Measurements from ENCODE around the gene UBE2L3.
"Not testable (repeated sequence)": the region's sequence is repeated elsewhere in the genome, so short reads cannot be mapped to it uniquely, and the experiment has no call there.

The UBE2L3 gene

GRCh38 chr22:21629255-21630149 lies 62.0 kb downstream of the UBE2L3 start, which contains the start of gene YDJC:
Gene YDJC, minus strand, starts transcription at chr22:21630022. Its CDS starts 8 bp downstream, at chr22:21630014.
- DNase-seq, result peak; percentile 97

GRCh38 chr22:21631025-21631424 lies 63.5 kb downstream of the UBE2L3 start:
- DNase-seq, result no peak

GRCh38 chr22:21632237-21632895 lies 64.9 kb downstream of the UBE2L3 start, which contains the start of gene CCDC116:
Gene CCDC116, plus strand, starts transcription at chr22:21632760. Its CDS starts 422 bp downstream, at chr22:21633182.
- DNase-seq, result peak; percentile 98

GRCh38 chr22:21632931-21633330 lies 65.4 kb downstream of the UBE2L3 start:
- DNase-seq, result no peak

- no peak for DNase-seq
Measured at GRCh38 chr22:21633481-21633880, 66.0 kb downstream of the UBE2L3 start.

- DNase-seq, result no peak
Measured at GRCh38 chr22:21634081-21634480, 66.6 kb downstream of the UBE2L3 start.

- DNase-seq, result no peak
Measured at GRCh38 chr22:21634844-21635243, 67.3 kb downstream of the UBE2L3 start.

- no peak for DNase-seq
Measured at GRCh38 chr22:21635771-21636510, 68.4 kb downstream of the UBE2L3 start.

- DNase-seq, result no peak
Measured at GRCh38 chr22:21636629-21637218, 69.2 kb downstream of the UBE2L3 start.

- DNase-seq, result not testable (repeated sequence)
Measured at GRCh38 chr22:21637450-21637849, 69.9 kb downstream of the UBE2L3 start.

- no peak for DNase-seq
Measured at GRCh38 chr22:21639359-21639758, 71.8 kb downstream of the UBE2L3 start.

GRCh38 chr22:21640810-21641209 lies 73.3 kb downstream of the UBE2L3 start:
- DNase-seq, result no peak

- DNase-seq, result peak; percentile 68
Measured at GRCh38 chr22:21641417-21641788, 73.9 kb downstream of the UBE2L3 start.

GRCh38 chr22:21641789-21642583 lies 74.5 kb downstream of the UBE2L3 start, which contains the start of gene SDF2L1:
Gene SDF2L1, plus strand, starts transcription at chr22:21642302. Its CDS starts 35 bp downstream, at chr22:21642337.
- DNase-seq, result peak; percentile 99

- DNase-seq, result peak; percentile 89
Measured at GRCh38 chr22:21642584-21643448, 75.3 kb downstream of the UBE2L3 start.

GRCh38 chr22:21643533-21644357 lies 76.2 kb downstream of the UBE2L3 start:
- DNase-seq, result peak; percentile 23

GRCh38 chr22:21645513-21645912 lies 78.0 kb downstream of the UBE2L3 start:
- DNase-seq, result not testable (repeated sequence)

GRCh38 chr22:21646608-21647590 lies 79.4 kb downstream of the UBE2L3 start:
- peak; percentile 85 for DNase-seq

GRCh38 chr22:21650280-21650679 lies 82.8 kb downstream of the UBE2L3 start:
- no peak for DNase-seq

Data from NCI-H69 (cell line).